ENCODE data around the gene CDC23.

The CDC23 gene

DNA sequence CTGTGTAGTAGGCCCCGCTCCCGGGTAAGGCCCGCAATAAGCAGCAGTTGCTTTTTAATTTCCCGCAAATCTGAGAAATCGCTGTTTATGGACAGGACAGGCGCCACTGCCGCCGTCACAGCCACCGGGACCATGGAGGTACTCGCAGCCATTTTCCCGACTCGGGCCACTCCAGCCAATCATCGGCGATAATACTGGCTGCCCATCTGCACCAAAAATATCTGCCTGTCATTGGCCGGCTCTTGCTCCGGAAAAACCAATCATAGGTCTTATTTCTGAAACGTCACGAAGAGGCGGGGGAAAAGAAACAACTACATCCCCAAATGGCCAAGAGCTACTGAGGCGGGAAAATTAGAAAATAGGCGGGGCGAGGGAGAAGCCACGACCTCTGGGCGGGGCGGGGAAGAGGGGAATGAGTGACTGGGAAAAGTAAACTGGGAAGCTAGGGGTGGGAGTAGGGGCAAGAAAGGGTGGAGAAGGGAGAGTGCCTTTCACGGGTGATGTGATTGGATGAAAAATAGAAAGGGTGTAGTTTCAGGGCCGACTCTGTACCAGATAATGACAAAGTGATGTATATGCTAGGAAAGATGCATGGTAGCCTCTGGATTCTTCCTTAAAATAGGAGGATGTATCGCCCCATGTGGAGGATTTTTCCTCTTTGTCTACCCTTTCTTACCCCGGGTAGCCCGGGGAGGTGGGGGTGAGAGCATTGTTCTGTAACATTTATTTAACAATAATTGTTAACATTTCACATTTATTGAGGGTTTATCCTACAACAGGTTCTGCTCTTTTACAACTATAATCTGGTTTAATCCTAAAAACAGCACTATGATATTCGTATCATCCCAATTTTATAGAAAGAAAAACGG is at the start of gene CDC23 (continued):
- TF ChIP-seq ZNF121 (tag by site-specific recombination; IDR thresholded peaks at IDR 0.05) (no peak), ZNF184 (tag by site-specific recombination; IDR thresholded peaks at IDR 0.05) (peak; percentile 57; the same call in 1 of the 2 replicates), ZNF202 (tag by site-specific recombination; IDR thresholded peaks at IDR 0.05; ENCODE audit: borderline replicate concordance) (no peak), ZNF2 (tag by site-specific recombination; IDR thresholded peaks at IDR 0.05) (peak; percentile 18; the same call in 1 of the 2 replicates), GLI2 (tag by site-specific recombination; IDR thresholded peaks at IDR 0.05; ENCODE audit: borderline replicate concordance, low read depth) (no peak), ZFHX2 (tag by site-specific recombination; conservative IDR thresholded peaks at IDR 0.05) (peak; percentile 50), ZNF510 (tag by site-specific recombination; IDR thresholded peaks at IDR 0.05; ENCODE audit: insufficient replicate concordance) (no peak), ZNF791 (tag by site-specific recombination; IDR thresholded peaks at IDR 0.05) (no peak), ZNF146 (tag by site-specific recombination; IDR thresholded peaks at IDR 0.05) (no peak), ZNF624 (tag by site-specific recombination; IDR thresholded peaks at IDR 0.05) (no peak), GFI1B (tag by site-specific recombination; IDR thresholded peaks at IDR 0.05) (no peak), ZNF248 (tag by site-specific recombination; IDR thresholded peaks at IDR 0.05) (no peak), ZNF223 (tag by site-specific recombination; IDR thresholded peaks at IDR 0.05) (no peak), ZNF433 (tag by site-specific recombination; IDR thresholded peaks at IDR 0.05; ENCODE audit: low read depth) (no peak), ZEB2 (tag by site-specific recombination; IDR thresholded peaks at IDR 0.05) (0 out of 2 replicates have a peak, but pooled peaks have one; percentile 8), TCF7L2 (IDR thresholded peaks at IDR 0.05; ENCODE audit: borderline replicate concordance, low read depth, low read length) (no peak), ZXDB (tag by site-specific recombination; IDR thresholded peaks at IDR 0.05) (peak; percentile 68; the same call in 1 of the 2 replicates), ZNF175 (tag by site-specific recombination; IDR thresholded peaks at IDR 0.05) (no peak), ZNF292 (tag by site-specific recombination; IDR thresholded peaks at IDR 0.05; ENCODE audit: borderline replicate concordance, low read depth) (no peak), ZBTB48 (tag by site-specific recombination; IDR thresholded peaks at IDR 0.05) (peak; percentile 50), ZNF768 (tag by site-specific recombination; IDR thresholded peaks at IDR 0.05) (no peak), ZNF169 (tag by site-specific recombination; IDR thresholded peaks at IDR 0.05) (no peak), SP7 (tag by site-specific recombination; IDR thresholded peaks at IDR 0.05) (peak; percentile 59; the same call in 1 of the 2 replicates), ZNF10 (tag by site-specific recombination; IDR thresholded peaks at IDR 0.05) (0 out of 2 replicates have a peak, but pooled peaks have one; percentile 31)
- TF ChIP-seq, protein P1, sequence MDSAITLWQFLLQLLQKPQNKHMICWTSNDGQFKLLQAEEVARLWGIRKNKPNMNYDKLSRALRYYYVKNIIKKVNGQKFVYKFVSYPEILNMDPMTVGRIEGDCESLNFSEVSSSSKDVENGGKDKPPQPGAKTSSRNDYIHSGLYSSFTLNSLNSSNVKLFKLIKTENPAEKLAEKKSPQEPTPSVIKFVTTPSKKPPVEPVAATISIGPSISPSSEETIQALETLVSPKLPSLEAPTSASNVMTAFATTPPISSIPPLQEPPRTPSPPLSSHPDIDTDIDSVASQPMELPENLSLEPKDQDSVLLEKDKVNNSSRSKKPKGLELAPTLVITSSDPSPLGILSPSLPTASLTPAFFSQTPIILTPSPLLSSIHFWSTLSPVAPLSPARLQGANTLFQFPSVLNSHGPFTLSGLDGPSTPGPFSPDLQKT (IDR thresholded peaks at IDR 0.05; ENCODE audit: borderline replicate concordance, low read depth, low read length) = no peak
- TF ChIP-seq, protein P2, sequence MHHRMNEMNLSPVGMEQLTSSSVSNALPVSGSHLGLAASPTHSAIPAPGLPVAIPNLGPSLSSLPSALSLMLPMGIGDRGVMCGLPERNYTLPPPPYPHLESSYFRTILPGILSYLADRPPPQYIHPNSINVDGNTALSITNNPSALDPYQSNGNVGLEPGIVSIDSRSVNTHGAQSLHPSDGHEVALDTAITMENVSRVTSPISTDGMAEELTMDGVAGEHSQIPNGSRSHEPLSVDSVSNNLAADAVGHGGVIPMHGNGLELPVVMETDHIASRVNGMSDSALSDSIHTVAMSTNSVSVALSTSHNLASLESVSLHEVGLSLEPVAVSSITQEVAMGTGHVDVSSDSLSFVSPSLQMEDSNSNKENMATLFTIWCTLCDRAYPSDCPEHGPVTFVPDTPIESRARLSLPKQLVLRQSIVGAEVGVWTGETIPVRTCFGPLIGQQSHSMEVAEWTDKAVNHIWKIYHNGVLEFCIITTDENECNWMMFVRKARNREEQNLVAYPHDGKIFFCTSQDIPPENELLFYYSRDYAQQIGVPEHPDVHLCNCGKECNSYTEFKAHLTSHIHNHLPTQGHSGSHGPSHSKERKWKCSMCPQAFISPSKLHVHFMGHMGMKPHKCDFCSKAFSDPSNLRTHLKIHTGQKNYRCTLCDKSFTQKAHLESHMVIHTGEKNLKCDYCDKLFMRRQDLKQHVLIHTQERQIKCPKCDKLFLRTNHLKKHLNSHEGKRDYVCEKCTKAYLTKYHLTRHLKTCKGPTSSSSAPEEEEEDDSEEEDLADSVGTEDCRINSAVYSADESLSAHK (tag by site-specific recombination; IDR thresholded peaks at IDR 0.05) = 0 out of 2 replicates have a peak, but pooled peaks have one; percentile 13
- TF ChIP-seq, protein P3, sequence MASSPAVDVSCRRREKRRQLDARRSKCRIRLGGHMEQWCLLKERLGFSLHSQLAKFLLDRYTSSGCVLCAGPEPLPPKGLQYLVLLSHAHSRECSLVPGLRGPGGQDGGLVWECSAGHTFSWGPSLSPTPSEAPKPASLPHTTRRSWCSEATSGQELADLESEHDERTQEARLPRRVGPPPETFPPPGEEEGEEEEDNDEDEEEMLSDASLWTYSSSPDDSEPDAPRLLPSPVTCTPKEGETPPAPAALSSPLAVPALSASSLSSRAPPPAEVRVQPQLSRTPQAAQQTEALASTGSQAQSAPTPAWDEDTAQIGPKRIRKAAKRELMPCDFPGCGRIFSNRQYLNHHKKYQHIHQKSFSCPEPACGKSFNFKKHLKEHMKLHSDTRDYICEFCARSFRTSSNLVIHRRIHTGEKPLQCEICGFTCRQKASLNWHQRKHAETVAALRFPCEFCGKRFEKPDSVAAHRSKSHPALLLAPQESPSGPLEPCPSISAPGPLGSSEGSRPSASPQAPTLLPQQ (tag by site-specific recombination; IDR thresholded peaks at IDR 0.05) = peak; percentile 25; the same call in 1 of the 2 replicates
- TF ChIP-seq, protein P4, sequence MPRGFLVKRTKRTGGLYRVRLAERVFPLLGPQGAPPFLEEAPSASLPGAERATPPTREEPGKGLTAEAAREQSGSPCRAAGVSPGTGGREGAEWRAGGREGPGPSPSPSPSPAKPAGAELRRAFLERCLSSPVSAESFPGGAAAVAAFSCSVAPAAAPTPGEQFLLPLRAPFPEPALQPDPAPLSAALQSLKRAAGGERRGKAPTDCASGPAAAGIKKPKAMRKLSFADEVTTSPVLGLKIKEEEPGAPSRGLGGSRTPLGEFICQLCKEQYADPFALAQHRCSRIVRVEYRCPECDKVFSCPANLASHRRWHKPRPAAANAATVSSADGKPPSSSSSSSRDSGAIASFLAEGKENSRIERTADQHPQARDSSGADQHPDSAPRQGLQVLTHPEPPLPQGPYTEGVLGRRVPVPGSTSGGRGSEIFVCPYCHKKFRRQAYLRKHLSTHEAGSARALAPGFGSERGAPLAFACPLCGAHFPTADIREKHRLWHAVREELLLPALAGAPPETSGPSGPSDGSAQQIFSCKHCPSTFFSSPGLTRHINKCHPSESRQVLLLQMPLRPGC (tag by site-specific recombination; IDR thresholded peaks at IDR 0.05) = 0 out of 2 replicates have a peak, but pooled peaks have one; percentile 11
- TF ChIP-seq, protein P5, sequence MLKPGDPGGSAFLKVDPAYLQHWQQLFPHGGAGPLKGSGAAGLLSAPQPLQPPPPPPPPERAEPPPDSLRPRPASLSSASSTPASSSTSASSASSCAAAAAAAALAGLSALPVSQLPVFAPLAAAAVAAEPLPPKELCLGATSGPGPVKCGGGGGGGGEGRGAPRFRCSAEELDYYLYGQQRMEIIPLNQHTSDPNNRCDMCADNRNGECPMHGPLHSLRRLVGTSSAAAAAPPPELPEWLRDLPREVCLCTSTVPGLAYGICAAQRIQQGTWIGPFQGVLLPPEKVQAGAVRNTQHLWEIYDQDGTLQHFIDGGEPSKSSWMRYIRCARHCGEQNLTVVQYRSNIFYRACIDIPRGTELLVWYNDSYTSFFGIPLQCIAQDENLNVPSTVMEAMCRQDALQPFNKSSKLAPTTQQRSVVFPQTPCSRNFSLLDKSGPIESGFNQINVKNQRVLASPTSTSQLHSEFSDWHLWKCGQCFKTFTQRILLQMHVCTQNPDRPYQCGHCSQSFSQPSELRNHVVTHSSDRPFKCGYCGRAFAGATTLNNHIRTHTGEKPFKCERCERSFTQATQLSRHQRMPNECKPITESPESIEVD (tag by site-specific recombination; IDR thresholded peaks at IDR 0.05) = peak; percentile 14; the same call in 1 of the 2 replicates
- TF ChIP-seq, protein P6, sequence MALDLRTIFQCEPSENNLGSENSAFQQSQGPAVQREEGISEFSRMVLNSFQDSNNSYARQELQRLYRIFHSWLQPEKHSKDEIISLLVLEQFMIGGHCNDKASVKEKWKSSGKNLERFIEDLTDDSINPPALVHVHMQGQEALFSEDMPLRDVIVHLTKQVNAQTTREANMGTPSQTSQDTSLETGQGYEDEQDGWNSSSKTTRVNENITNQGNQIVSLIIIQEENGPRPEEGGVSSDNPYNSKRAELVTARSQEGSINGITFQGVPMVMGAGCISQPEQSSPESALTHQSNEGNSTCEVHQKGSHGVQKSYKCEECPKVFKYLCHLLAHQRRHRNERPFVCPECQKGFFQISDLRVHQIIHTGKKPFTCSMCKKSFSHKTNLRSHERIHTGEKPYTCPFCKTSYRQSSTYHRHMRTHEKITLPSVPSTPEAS (tag by site-specific recombination; IDR thresholded peaks at IDR 0.05) = no peak

Data from HEK293 (cell line).